ENCODE measurements around the gene TMEM258.

TMEM258 gene

DNA sequence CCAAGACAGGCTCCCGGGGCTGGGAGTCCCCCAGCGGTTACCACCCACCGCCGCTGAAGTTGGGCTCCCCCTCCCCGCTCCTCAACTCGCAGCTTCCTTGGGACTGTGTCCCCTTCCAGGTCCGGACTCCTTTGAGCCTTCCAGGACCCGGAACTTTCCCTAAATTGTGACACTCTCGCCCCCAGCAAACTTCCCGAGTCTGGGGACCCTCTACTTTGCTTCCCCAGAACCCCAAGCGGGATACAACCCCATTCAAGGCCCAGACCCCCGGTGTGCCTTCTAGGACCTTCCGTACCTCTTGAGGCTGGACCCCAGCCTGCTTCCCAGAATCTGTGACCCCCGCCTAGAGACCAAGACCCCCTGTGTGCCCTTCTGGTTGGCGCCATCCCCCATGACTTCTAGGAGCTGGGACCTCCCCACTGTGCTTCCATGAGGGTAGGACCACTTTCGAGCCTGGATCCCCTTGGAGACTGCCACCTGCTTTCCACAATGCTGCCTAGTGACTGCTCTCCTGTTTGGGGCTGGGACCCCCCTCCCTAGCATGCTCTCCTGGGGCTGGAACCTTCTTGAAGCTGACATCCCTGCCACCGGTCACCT is 39.4 kb downstream of the TMEM258 start:
- Histone ChIP-seq H3K9ac (ENCODE audit: low read depth, low read length, poor library complexity) (peak overlapping the region; percentile 72), H3K14ac (ENCODE audit: low read length) (peak overlapping the region; percentile 32), H3K27me3 (ENCODE audit: control insufficient read depth in 3 of 3, insufficient read depth in 3 of 3, low read depth in 1 of 3, low read length in 3 of 3) (peaks cover 0 to 22% (median 0%) of the 10 kb centered on the region in 3 experiments), H3K18ac (ENCODE audit: low read length) (peak overlapping the region; percentile 95), H3K4me2 (ENCODE audit: insufficient read depth, low read length, poor library complexity, severe bottlenecking) (peak overlapping the region; percentile 83), H3K4ac (ENCODE audit: low read length) (no peak overlapping the region), H3K79me1 (ENCODE audit: low read depth, low read length) (no peaks in the 10 kb centered on the region), H4K91ac (ENCODE audit: low read depth, low read length, poor library complexity) (no peak overlapping the region), H2BK120ac (ENCODE audit: low read depth, low read length) (peak overlapping the region; percentile 37), H2BK5ac (ENCODE audit: low read length) (peak overlapping the region; percentile 49), H3K4me3 (ENCODE audit: low read length in 2 of 2) (peak overlapping the region; percentile 55 to 84), H2AFZ (ENCODE audit: low read length) (peak overlapping the region; percentile 90), H3K27ac (replicated peaks; ENCODE audit: low read length) (no peak overlapping the region), H3K4me1 (ENCODE audit: control insufficient read depth in 2 of 2, insufficient read depth in 1 of 2, low read depth in 1 of 2, low read length in 2 of 2) (peaks cover 24 to 48% of the 10 kb centered on the region in 2 donors), H2AK5ac (ENCODE audit: low read depth, low read length) (peak overlapping the region; percentile 95), H3K23ac (ENCODE audit: low read depth, low read length, poor library complexity) (peak overlapping the region; percentile 17), H3K36me3 (replicated peaks in 1 of 2; ENCODE audit: control insufficient read depth in 2 of 2, insufficient read depth in 2 of 2, low read length in 2 of 2) (no peaks in the 10 kb centered on the region), H4K8ac (ENCODE audit: low read depth, low read length) (no peak overlapping the region), H3K9me3 (replicated peaks in 1 of 2; ENCODE audit: control insufficient read depth in 2 of 2, insufficient read depth in 1 of 2, low read depth in 1 of 2, low read length in 2 of 2) (no peaks in the 10 kb centered on the region), H2BK15ac (ENCODE audit: low read length) (peak overlapping the region; percentile 86), H2BK12ac (ENCODE audit: low read length) (peak overlapping the region; percentile 69)
- WGBS, 2 donors (ENCODE audit: extremely low coverage in 2 of 2, insufficient read length in 2 of 2, insufficient replicate concordance in 1 of 2) = no CpG with 5 or more reads among the region's 17 CpGs
- no peak for DNase-seq (ENCODE audit: low spot score)

DNA sequence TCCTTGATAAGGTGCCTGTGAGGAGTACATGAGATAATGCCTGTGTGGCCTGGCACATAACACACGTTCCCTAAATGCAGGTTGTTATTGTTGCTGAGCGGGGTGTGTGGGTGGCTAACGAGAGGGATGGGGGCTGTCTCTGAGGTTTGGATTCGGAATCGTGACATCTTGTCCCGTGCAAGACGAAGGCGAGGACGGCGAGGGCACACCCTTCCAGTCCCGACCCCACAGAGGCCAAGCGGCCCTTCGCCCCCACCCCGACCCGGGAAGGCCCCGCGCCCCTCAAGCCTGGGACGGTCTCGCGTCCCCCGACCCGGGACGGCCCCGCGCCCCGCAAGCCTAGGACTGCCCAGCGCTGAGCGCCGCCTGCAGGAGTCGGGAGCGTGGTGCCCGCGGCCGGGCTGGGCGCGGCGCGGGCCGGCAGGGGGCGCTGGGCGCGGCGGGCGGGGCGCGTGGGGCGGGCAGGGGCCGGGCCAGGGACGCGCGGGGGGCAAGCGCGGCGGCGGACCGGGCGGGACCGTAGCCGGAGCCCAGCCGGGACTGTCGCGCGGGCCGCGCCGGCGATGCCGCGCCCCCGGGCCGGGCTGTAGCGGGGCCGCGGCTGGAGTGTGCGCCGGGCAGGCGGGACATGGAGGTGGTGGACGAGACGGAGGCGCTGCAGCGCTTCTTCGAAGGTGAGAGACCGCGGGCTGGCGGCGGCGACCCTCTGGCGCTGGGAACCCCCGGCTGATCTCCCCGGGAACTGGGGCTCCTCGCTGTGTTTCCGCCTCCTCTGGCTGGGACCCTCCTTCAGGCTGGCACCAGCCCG is 40.1 kb downstream of the TMEM258 start, which contains the start of gene MYRF:
Gene MYRF (plus strand): TSS at position 520 of the 808 bp plus-strand sequence. CDS start 109 bp downstream, at position 629.
- Histone ChIP-seq H3K27me3 (ENCODE audit: control insufficient read depth in 3 of 3, insufficient read depth in 3 of 3, low read depth in 1 of 3, low read length in 3 of 3) (peaks cover 0 to 22% (median 0%) of the 10 kb centered on the region in 3 experiments), H2AK5ac (ENCODE audit: low read depth, low read length) (peak within 1 kb of the TSS; percentile 95), H2BK120ac (ENCODE audit: low read depth, low read length) (peak within 1 kb of the TSS; percentile 37), H4K8ac (ENCODE audit: low read depth, low read length) (no peak within 1 kb of the TSS), H2BK15ac (ENCODE audit: low read length) (peak within 1 kb of the TSS; percentile 86), H4K91ac (ENCODE audit: low read depth, low read length, poor library complexity) (no peak within 1 kb of the TSS), H3K18ac (ENCODE audit: low read length) (peak within 1 kb of the TSS; percentile 95), H3K9ac (ENCODE audit: low read depth, low read length, poor library complexity) (peak within 1 kb of the TSS; percentile 72), H2BK12ac (ENCODE audit: low read length) (peak within 1 kb of the TSS; percentile 95), H3K9me3 (replicated peaks in 1 of 2; ENCODE audit: control insufficient read depth in 2 of 2, insufficient read depth in 1 of 2, low read depth in 1 of 2, low read length in 2 of 2) (no peaks in the 10 kb centered on the region), H3K79me1 (ENCODE audit: low read depth, low read length) (no peaks in the 10 kb centered on the region), H3K27ac (replicated peaks; ENCODE audit: low read length) (no peak within 1 kb of the TSS), H3K23ac (ENCODE audit: low read depth, low read length, poor library complexity) (peak within 1 kb of the TSS; percentile 71), H3K4me3 (ENCODE audit: low read length in 2 of 2) (peak within 1 kb of the TSS; percentile 55 to 84), H3K4me1 (ENCODE audit: control insufficient read depth in 2 of 2, insufficient read depth in 1 of 2, low read depth in 1 of 2, low read length in 2 of 2) (peaks cover 26 to 55% of the 10 kb centered on the region in 2 donors), H2AFZ (ENCODE audit: low read length) (peak within 1 kb of the TSS; percentile 90), H3K4ac (ENCODE audit: low read length) (peak within 1 kb of the TSS; percentile 66), H3K14ac (ENCODE audit: low read length) (peak within 1 kb of the TSS; percentile 32), H2BK5ac (ENCODE audit: low read length) (peak within 1 kb of the TSS; percentile 49), H3K4me2 (ENCODE audit: insufficient read depth, low read length, poor library complexity, severe bottlenecking) (peak within 1 kb of the TSS; percentile 83), H3K36me3 (replicated peaks in 1 of 2; ENCODE audit: control insufficient read depth in 2 of 2, insufficient read depth in 2 of 2, low read length in 2 of 2) (no peaks in the 10 kb centered on the region)
- peak; percentile 51 for DNase-seq (ENCODE audit: low spot score)
- WGBS, 2 donors (ENCODE audit: extremely low coverage in 2 of 2, insufficient read length in 2 of 2, insufficient replicate concordance in 1 of 2) = no CpG with 5 or more reads among the region's 93 CpGs

DNA sequence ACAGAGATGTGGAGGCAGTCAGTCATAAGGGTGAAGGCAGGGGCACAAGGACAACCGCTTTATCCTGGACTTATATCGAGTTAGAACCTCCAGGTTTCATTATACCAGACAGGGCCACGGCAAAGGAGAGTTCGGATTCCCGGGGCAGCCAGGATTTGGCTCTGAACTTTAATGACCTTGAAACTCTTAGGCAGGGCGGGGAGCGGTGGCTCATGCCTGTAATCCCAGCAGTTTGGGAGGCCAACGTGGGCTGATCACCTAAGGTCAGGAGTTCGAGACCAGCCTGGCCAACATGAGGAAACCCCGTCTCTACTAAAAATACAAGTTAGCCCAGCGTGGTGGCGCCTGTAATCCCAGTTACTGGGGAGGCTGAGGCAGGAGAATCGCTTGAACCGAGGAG is 41.0 kb downstream of the TMEM258 start:
- Histone ChIP-seq H4K8ac (ENCODE audit: low read depth, low read length) (no peak overlapping the region), H3K9me3 (replicated peaks in 1 of 2; ENCODE audit: control insufficient read depth in 2 of 2, insufficient read depth in 1 of 2, low read depth in 1 of 2, low read length in 2 of 2) (no peaks in the 10 kb centered on the region), H3K36me3 (replicated peaks in 1 of 2; ENCODE audit: control insufficient read depth in 2 of 2, insufficient read depth in 2 of 2, low read length in 2 of 2) (no peaks in the 10 kb centered on the region), H2BK12ac (ENCODE audit: low read length) (no peak overlapping the region), H3K4me1 (ENCODE audit: control insufficient read depth in 2 of 2, insufficient read depth in 1 of 2, low read depth in 1 of 2, low read length in 2 of 2) (peaks cover 26 to 54% of the 10 kb centered on the region in 2 donors), H3K23ac (ENCODE audit: low read depth, low read length, poor library complexity) (no peak overlapping the region), H3K79me1 (ENCODE audit: low read depth, low read length) (no peaks in the 10 kb centered on the region), H3K14ac (ENCODE audit: low read length) (no peak overlapping the region), H3K4me2 (ENCODE audit: insufficient read depth, low read length, poor library complexity, severe bottlenecking) (no peak overlapping the region), H4K91ac (ENCODE audit: low read depth, low read length, poor library complexity) (no peak overlapping the region), H3K27me3 (ENCODE audit: control insufficient read depth in 3 of 3, insufficient read depth in 3 of 3, low read depth in 1 of 3, low read length in 3 of 3) (peaks cover 0 to 22% (median 0%) of the 10 kb centered on the region in 3 experiments), H2AFZ (ENCODE audit: low read length) (no peak overlapping the region), H2BK15ac (ENCODE audit: low read length) (no peak overlapping the region), H3K4me3 (ENCODE audit: low read length in 2 of 2) (no peak overlapping the region), H3K18ac (ENCODE audit: low read length) (no peak overlapping the region), H3K27ac (replicated peaks; ENCODE audit: low read length) (no peak overlapping the region), H3K9ac (ENCODE audit: low read depth, low read length, poor library complexity) (no peak overlapping the region), H2BK5ac (ENCODE audit: low read length) (no peak overlapping the region), H2AK5ac (ENCODE audit: low read depth, low read length) (no peak overlapping the region), H3K4ac (ENCODE audit: low read length) (no peak overlapping the region), H2BK120ac (ENCODE audit: low read depth, low read length) (no peak overlapping the region)
- DNase-seq (ENCODE audit: low spot score) = no peak
- WGBS, 2 donors (ENCODE audit: extremely low coverage in 2 of 2, insufficient read length in 2 of 2, insufficient replicate concordance in 1 of 2) = no CpG with 5 or more reads among the region's 14 CpGs

Data from neuronal stem cell (in vitro differentiated cells).